C4-2B (cell line): Measurements from ENCODE around the gene ZNF839.

ENCODE experiments used
- ZFX ChIP-seq: fragments of 450-650 bp; IDR thresholded peaks from 2 replicates; pipeline ENCODE4 v1.6.1; 2017
- TF ChIP-seq, protein P1 (sequence below): fragments of 450-650 bp; conservative IDR thresholded peaks from 2 replicates; pipeline ENCODE4 v1.5.1; 2017; ENCODE audit warnings: mild to moderate bottlenecking

DNA sequence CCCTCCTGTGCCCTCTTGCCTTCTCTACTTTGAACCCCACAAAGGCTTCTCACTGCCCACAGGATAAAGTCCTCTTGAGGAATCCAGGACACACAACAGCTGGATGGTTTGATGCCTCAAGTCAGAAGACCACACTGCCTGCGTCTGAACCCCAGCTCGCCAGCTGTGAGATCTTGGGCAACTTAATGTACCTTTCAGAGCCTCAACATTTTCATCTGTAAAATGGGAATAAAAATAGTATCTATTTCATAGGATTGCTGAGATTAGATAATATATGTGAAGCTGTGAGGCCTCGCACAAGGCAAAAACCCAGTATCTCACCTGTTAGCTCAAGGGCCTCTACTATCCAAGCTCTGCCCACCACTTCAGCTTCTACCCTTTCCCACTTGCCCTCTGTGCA is 40.8 kb downstream of the ZNF839 start:
- TF ChIP-seq, protein P1, sequence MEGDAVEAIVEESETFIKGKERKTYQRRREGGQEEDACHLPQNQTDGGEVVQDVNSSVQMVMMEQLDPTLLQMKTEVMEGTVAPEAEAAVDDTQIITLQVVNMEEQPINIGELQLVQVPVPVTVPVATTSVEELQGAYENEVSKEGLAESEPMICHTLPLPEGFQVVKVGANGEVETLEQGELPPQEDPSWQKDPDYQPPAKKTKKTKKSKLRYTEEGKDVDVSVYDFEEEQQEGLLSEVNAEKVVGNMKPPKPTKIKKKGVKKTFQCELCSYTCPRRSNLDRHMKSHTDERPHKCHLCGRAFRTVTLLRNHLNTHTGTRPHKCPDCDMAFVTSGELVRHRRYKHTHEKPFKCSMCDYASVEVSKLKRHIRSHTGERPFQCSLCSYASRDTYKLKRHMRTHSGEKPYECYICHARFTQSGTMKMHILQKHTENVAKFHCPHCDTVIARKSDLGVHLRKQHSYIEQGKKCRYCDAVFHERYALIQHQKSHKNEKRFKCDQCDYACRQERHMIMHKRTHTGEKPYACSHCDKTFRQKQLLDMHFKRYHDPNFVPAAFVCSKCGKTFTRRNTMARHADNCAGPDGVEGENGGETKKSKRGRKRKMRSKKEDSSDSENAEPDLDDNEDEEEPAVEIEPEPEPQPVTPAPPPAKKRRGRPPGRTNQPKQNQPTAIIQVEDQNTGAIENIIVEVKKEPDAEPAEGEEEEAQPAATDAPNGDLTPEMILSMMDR = no peak
- TF ChIP-seq ZFX = no peak
